ENCODE results near the gene IMMP2L. TPM values are rescaled to one million over a fixed set of nuclear protein-coding genes. Genes with fewer than 3 reads are reported as not detected.
"Not testable (repeated sequence)": the region's sequence is repeated elsewhere in the genome, so short reads cannot be mapped to it uniquely, and the experiment has no call there.

Gene IMMP2L
- total and polyA plus RNA-seq, 2 of the 8 experiments (the other 6 are each of a cell fraction or from before 2014, with no cell fraction given): 2.3 to 10.1 TPM

DNA sequence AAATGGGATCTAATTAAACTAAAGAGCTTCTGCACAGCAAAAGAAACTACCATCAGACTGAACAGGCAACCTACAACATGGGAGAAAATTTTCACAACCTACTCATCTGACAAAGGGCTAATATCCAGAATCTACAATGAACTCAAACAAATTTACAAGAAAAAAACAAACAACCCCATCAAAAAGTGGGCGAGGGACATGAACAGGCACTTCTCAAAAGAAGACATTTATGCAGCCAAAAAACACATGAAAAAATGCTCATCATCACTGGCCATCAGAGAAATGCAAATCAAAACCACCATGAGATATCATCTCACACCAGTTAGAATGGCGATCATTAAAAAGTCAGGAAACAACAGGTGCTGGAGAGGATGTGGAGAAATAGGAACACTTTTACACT is 111.6 kb downstream of the IMMP2L start:
- H4K91ac ChIP-seq (replicated peaks; ENCODE audit: insufficient read length, low read length); H2AK5ac ChIP-seq (ENCODE audit: low read depth, low read length); H3K56ac ChIP-seq (replicated peaks; ENCODE audit: insufficient read length, low read depth, low read length); H4K5ac ChIP-seq (ENCODE audit: insufficient read length, low read depth, low read length); H3K27me3 ChIP-seq (replicated peaks in 1 of 4; ENCODE audit: control insufficient read depth in 3 of 4, extremely low read depth in 1 of 4, insufficient read depth in 3 of 4, low read length in 3 of 4); H2BK15ac ChIP-seq (ENCODE audit: low read length); H3K4me3 ChIP-seq (ENCODE audit: extremely low read depth in 1 of 4, insufficient read depth in 2 of 4, low read depth in 3 of 4, low read length in 4 of 4); H4K8ac ChIP-seq (ENCODE audit: extremely low read depth, insufficient read depth, low read length); H3K14ac ChIP-seq (ENCODE audit: insufficient read length); POLR2A ChIA-PET (ENCODE audit: partially characterized antibody); H2AFZ ChIP-seq (ENCODE audit: low read length); H3K9ac ChIP-seq (replicated peaks in 1 of 4; ENCODE audit: extremely low read depth in 1 of 4, low read depth in 3 of 4, low read length in 3 of 4); H3K4me1 ChIP-seq (replicated peaks in 1 of 4; ENCODE audit: control insufficient read depth in 3 of 4, insufficient read depth in 4 of 4, low read length in 3 of 4); DNase-seq (ENCODE audit: low read depth in 1 of 2, low spot score in 2 of 2); H3K4ac ChIP-seq (replicated peaks; ENCODE audit: insufficient read length, low read depth, low read length); H3K9me3 ChIP-seq (ENCODE audit: insufficient read depth in 2 of 2, low read depth in 1 of 2, low read length in 1 of 2); H3K27ac ChIP-seq (ENCODE audit: low read depth, low read length); H2BK5ac ChIP-seq (ENCODE audit: low read depth, low read length); H3K23ac ChIP-seq (ENCODE audit: insufficient read length); H3K36me3 ChIP-seq (ENCODE audit: control insufficient read depth in 2 of 4, insufficient read depth in 4 of 4, low read length in 3 of 4); H2BK12ac ChIP-seq (ENCODE audit: low read depth, low read length); H3K79me1 ChIP-seq (ENCODE audit: low read depth, low read length); H2BK120ac ChIP-seq (replicated peaks; ENCODE audit: low read depth, low read length); CTCF ChIA-PET (ENCODE audit: partially characterized antibody); FAIRE-seq; H3K4me2 ChIP-seq (ENCODE audit: insufficient read depth in 1 of 2, low read depth in 2 of 2, low read length in 2 of 2); H3K18ac ChIP-seq (ENCODE audit: extremely low read depth, low read length); H2BK20ac ChIP-seq (ENCODE audit: low read length); H3K79me2 ChIP-seq (ENCODE audit: control insufficient read depth in 1 of 2, insufficient read depth in 2 of 2, low read length in 2 of 2); H3K23me2 ChIP-seq (ENCODE audit: low read depth, low read length); H4K20me1 ChIP-seq (replicated peaks in 1 of 2; ENCODE audit: control insufficient read depth in 1 of 2, insufficient read depth in 2 of 2, low read length in 2 of 2): not testable (repeated sequence)
- WGBS, 2 experiments (ENCODE audit: extremely low coverage in 1 of 2, insufficient coverage in 1 of 2, insufficient read length in 1 of 2, insufficient replicate concordance in 2 of 2, low coverage in 1 of 2, low lambda C conversion rate in 2 of 2, missing lambda C conversion rate in 1 of 2): 83% methylated on average over 1 of the region's 2 CpGs; no CpG with 5 or more reads in 1 of the 2 experiments

- WGBS, 2 experiments (ENCODE audit: extremely low coverage in 1 of 2, insufficient coverage in 1 of 2, insufficient read length in 1 of 2, insufficient replicate concordance in 2 of 2, low coverage in 1 of 2, low lambda C conversion rate in 2 of 2, missing lambda C conversion rate in 1 of 2): 80% methylated on average over 5 of the region's 6 CpGs; no CpG with 5 or more reads in 1 of the 2 experiments
- FAIRE-seq; POLR2A ChIA-PET (ENCODE audit: partially characterized antibody): not testable (repeated sequence)
These were observed 114.8 kb downstream of the IMMP2L start for GRCh38 chr7:111447502-111447901.

More at GRCh38 chr7:111447502-111447901, 114.8 kb downstream of the IMMP2L start:
- H4K5ac ChIP-seq (ENCODE audit: insufficient read length, low read depth, low read length); H2AK5ac ChIP-seq (ENCODE audit: low read depth, low read length); H3K56ac ChIP-seq (replicated peaks; ENCODE audit: insufficient read length, low read depth, low read length); H2BK20ac ChIP-seq (ENCODE audit: low read length); H2BK5ac ChIP-seq (ENCODE audit: low read depth, low read length); H3K9ac ChIP-seq (replicated peaks in 1 of 4; ENCODE audit: extremely low read depth in 1 of 4, low read depth in 3 of 4, low read length in 3 of 4); H3K4ac ChIP-seq (replicated peaks; ENCODE audit: insufficient read length, low read depth, low read length); H3K18ac ChIP-seq (ENCODE audit: extremely low read depth, low read length); H3K79me2 ChIP-seq (ENCODE audit: control insufficient read depth in 1 of 2, insufficient read depth in 2 of 2, low read length in 2 of 2); H3K4me1 ChIP-seq (replicated peaks in 1 of 4; ENCODE audit: control insufficient read depth in 3 of 4, insufficient read depth in 4 of 4, low read length in 3 of 4); H3K9me3 ChIP-seq (ENCODE audit: insufficient read depth in 2 of 2, low read depth in 1 of 2, low read length in 1 of 2); H4K20me1 ChIP-seq (replicated peaks in 1 of 2; ENCODE audit: control insufficient read depth in 1 of 2, insufficient read depth in 2 of 2, low read length in 2 of 2); DNase-seq (ENCODE audit: low read depth in 1 of 2, low spot score in 2 of 2); CTCF ChIA-PET (ENCODE audit: partially characterized antibody); H4K8ac ChIP-seq (ENCODE audit: extremely low read depth, insufficient read depth, low read length); H3K27ac ChIP-seq (ENCODE audit: low read depth, low read length); H3K79me1 ChIP-seq (ENCODE audit: low read depth, low read length); H3K23me2 ChIP-seq (ENCODE audit: low read depth, low read length); H2BK120ac ChIP-seq (replicated peaks; ENCODE audit: low read depth, low read length); H3K4me2 ChIP-seq (ENCODE audit: insufficient read depth in 1 of 2, low read depth in 2 of 2, low read length in 2 of 2); H3K27me3 ChIP-seq (replicated peaks in 1 of 4; ENCODE audit: control insufficient read depth in 3 of 4, extremely low read depth in 1 of 4, insufficient read depth in 3 of 4, low read length in 3 of 4); H4K91ac ChIP-seq (replicated peaks; ENCODE audit: insufficient read length, low read length); H2AFZ ChIP-seq (ENCODE audit: low read length); H2BK12ac ChIP-seq (ENCODE audit: low read depth, low read length); H3K4me3 ChIP-seq (ENCODE audit: extremely low read depth in 1 of 4, insufficient read depth in 2 of 4, low read depth in 3 of 4, low read length in 4 of 4); H3K36me3 ChIP-seq (ENCODE audit: control insufficient read depth in 2 of 4, insufficient read depth in 4 of 4, low read length in 3 of 4); H3K23ac ChIP-seq (ENCODE audit: insufficient read length); H3K14ac ChIP-seq (ENCODE audit: insufficient read length); H2BK15ac ChIP-seq (ENCODE audit: low read length): not testable (repeated sequence)

All from H1 (cell line).